ENCODE measurements around the gene PARD3. TPM values are rescaled to one million over a fixed set of nuclear protein-coding genes. Genes with fewer than 3 reads are reported as not detected.

Gene PARD3
- polyA plus RNA-seq, 2 of the 4 experiments (the other 2 are of a cell fraction) = 110 to 200 TPM

DNA sequence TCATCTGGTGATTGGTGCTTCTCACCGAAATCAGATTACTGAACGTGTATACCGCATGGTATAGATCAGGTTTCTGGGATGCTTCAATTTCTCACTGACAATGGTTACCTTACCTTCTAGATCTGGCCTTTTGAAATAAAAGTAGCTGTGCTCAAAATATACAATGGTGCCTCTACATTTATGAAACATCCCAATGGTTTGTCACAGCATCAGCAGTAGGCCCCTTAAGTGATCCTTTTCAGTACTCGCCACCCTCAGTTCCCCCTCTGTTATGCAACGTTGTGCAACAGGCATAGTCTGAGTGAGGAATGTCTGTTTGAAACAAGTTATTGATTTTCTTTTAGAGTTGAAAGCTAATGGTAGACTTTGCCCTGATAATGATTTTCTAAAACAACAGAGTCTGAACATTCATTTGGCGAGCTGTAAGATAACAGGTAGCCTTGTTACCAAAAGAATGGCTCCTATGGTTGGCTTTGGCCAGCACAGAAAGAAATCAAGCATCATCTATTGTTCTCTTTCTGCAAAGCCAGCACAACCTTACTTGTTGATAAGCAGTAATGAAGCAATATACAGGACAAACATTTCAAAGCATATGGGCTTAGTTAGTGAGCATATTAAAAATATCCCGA is 693.9 kb downstream of the PARD3 start:
- TF ChIP-seq REST (IDR thresholded peaks at IDR 0.05) = no peak
- no peak for TF ChIP-seq TFCP2L1 (CRISPR knock-in tag; IDR thresholded peaks at IDR 0.05)
- TF ChIP-seq ZNF302 (CRISPR knock-in tag; IDR thresholded peaks at IDR 0.05) = no peak
- no peak for TF ChIP-seq SMC3 (IDR thresholded peaks at IDR 0.05)
- no peak for TF ChIP-seq POLR2A (IDR thresholded peaks at IDR 0.05; ENCODE audit: low read length)
- TF ChIP-seq PHF8 (IDR thresholded peaks at IDR 0.05; ENCODE audit: borderline replicate concordance, low read depth) = no peak
- no peak for TF ChIP-seq ZC3H11A (IDR thresholded peaks at IDR 0.05)
- TF ChIP-seq RFX5 (IDR thresholded peaks at IDR 0.05) = no peak
- TF ChIP-seq, protein P1, sequence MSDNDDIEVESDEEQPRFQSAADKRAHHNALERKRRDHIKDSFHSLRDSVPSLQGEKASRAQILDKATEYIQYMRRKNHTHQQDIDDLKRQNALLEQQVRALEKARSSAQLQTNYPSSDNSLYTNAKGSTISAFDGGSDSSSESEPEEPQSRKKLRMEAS (IDR thresholded peaks at IDR 0.05) = no peak
- no peak for TF ChIP-seq FOSL2 (IDR thresholded peaks at IDR 0.05)
- no peak for TF ChIP-seq FOSL2 (CRISPR knock-in tag; IDR thresholded peaks at IDR 0.05)
- TF ChIP-seq NPAS2 (CRISPR knock-in tag; IDR thresholded peaks at IDR 0.05; ENCODE audit: borderline replicate concordance) = no peak
- TF ChIP-seq ZSCAN20 (CRISPR knock-in tag; IDR thresholded peaks at IDR 0.05) = no peak
- no peak for TF ChIP-seq RAD21 (conservative IDR thresholded peaks at IDR 0.05 in 1 of 2, IDR thresholded peaks at IDR 0.05 in 1 of 2)
- TF ChIP-seq HMGXB4 (CRISPR knock-in tag; IDR thresholded peaks at IDR 0.05; ENCODE audit: borderline replicate concordance) = no peak
- CTCF ChIA-PET = no interaction called here
- ATAC-seq (no peak), FAIRE-seq (no peak), DNase-seq (ENCODE audit: low read depth in 1 of 2, low spot score in 1 of 2) (no peak)
- Histone ChIP-seq H3K27ac (no peak overlapping the region), H3K4me3 (no peak overlapping the region), H3K9me3 (no peaks in the 10 kb centered on the region), H3K4me2 (no peak overlapping the region), H3K4me1 (peaks cover 16% of the 10 kb centered on the region)
- POLR2A ChIA-PET = no interaction called here
- 91% methylated on average over 7 of the region's 7 CpGs for WGBS (ENCODE audit: missing lambda C conversion rate)

DNA sequence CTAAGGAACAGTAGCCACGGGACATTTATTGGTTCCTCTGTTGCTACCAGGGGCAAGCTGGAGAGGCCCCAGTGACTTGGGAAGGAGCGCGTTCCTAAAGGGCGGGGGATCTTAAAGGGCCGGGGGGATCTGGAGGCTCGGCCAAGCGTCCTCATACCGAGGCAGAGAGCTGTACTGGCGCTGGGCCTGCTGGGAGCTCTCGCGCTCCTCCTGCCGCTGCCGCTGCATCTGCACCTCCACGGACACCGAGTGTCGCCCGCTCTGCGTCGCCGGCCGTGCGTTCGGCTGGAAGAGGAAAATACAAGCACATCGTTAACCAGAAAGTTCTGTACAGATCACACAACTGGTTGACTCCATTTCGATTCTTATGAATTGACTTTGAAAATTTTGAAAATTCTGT is 695.6 kb downstream of the PARD3 start:
- 97% methylated on average over 25 of the region's 25 CpGs for WGBS (ENCODE audit: missing lambda C conversion rate)
- CTCF ChIA-PET = interaction anchor here (0.7 to 1.8 kb wide), 2 partner anchors 14 to 21 kb away, joined by 3 to 6 read pairs; no protein-coding TSS in a partner anchor
- Histone ChIP-seq H3K4me2 (no peak overlapping the region), H3K4me1 (peaks cover 5% of the 10 kb centered on the region), H3K9me3 (no peaks in the 10 kb centered on the region), H3K4me3 (no peak overlapping the region), H3K27ac (no peak overlapping the region)
- POLR2A ChIA-PET = no interaction called here
- FAIRE-seq = no peak
- TF ChIP-seq NR3C1 (IDR thresholded peaks at IDR 0.05) (no peak), SMC3 (IDR thresholded peaks at IDR 0.05) (no peak), RCOR1 (IDR thresholded peaks at IDR 0.05; ENCODE audit: low read depth, low read length) (no peak), HMGXB4 (CRISPR knock-in tag; IDR thresholded peaks at IDR 0.05; ENCODE audit: borderline replicate concordance) (no peak), ZC3H11A (IDR thresholded peaks at IDR 0.05) (no peak), POLR2A (IDR thresholded peaks at IDR 0.05; ENCODE audit: low read length) (no peak), TP53 (CRISPR knock-in tag; IDR thresholded peaks at IDR 0.05) (no peak), ZFP36 (IDR thresholded peaks at IDR 0.05; ENCODE audit: borderline replicate concordance, partially characterized antibody) (no peak), RAD21 (conservative IDR thresholded peaks at IDR 0.05 in 1 of 2, IDR thresholded peaks at IDR 0.05 in 1 of 2) (no peak)
- no peak for ATAC-seq
- DNase-seq (ENCODE audit: low read depth in 1 of 2, low spot score in 1 of 2) = no peak

Measured in A549 (cell line).